H1 (cell line): ENCODE results near the gene CDK2. TPM values are rescaled to one million over a fixed set of nuclear protein-coding genes. Genes with fewer than 3 reads are reported as not detected.

Source experiments
- GABPA ChIP-seq: IDR thresholded peaks from 2 replicates; pipeline ENCODE4 v1.6.1; 2011; ENCODE audit warnings: mild to moderate bottlenecking, low read length, moderate library complexity, borderline replicate concordance; ENCODE audit not compliant: insufficient read depth
- SIX5 ChIP-seq: IDR thresholded peaks from 2 replicates; pipeline ENCODE4 v1.6.1; 2011; ENCODE audit warnings: mild to moderate bottlenecking, low read depth, low read length
- TAF7 ChIP-seq: optimal IDR thresholded peaks from 2 replicates; pipeline ENCODE3; 2011; ENCODE audit warnings: low read depth, mild to moderate bottlenecking, inconsistent platforms, low read length, moderate library complexity, borderline replicate concordance
- polyA plus RNA-seq, 7 experiments: library from polyadenylated mRNA; depleted of rRNA in 3 of 7; stranded (reverse) in 5 of 7; unstranded in 2 of 7; fragments of >200 nt in 5 of 7; fragments of 200-250 nt in 2 of 7; gene quantifications; 1 replicate in 5 of 7; 2 replicates in 1 of 7; 4 replicates in 1 of 7; pipeline versions ENCODE4 v1.2.1 to v1.2.3, GENCODE V29; 2011 to 2013; ENCODE audit warnings: missing spikeins in 2 of 7, mixed read lengths in 2 of 7
- total RNA-seq: library from RNA; stranded (reverse); fragmentation: NEBNext Ultra II Directional; extraction: Animal tissue kit (Norgen Biotek cat#: 25700); gene quantifications from 2 replicates; pipeline ENCODE4 v1.2.1, GENCODE V29; 2021

CDK2 gene
- total and polyA plus RNA-seq, 2 of the 8 experiments (the other 6 are each of a cell fraction or from before 2014, with no cell fraction given) = 39.4 to 42.5 TPM

DNA sequence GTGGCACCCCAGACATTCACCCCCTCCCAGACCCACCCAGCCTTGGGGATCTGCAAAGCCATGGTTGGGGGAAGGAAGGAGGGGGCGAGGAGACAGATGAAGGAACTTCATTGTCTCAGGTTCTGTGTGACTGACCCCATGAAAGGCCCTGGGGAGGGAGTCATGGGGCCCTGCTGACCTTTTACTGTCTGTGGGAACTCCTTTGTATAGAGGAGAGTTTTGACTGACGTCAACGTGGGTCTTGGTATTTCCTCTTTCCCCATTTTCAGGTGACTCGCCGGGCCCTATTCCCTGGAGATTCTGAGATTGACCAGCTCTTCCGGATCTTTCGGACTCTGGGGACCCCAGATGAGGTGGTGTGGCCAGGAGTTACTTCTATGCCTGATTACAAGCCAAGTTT is 4.1 kb downstream of the CDK2 start (continued):
- TF ChIP-seq GABPA (no peak), SIX5 (no peak), TAF7 (no peak)
